Keratinocyte (primary cell): Measurements from ENCODE around the gene ARNT2.

Experiments used
- EZH2 ChIP-seq: IDR thresholded peaks from one replicate; pipeline ENCODE4 v1.6.1; 2012; ENCODE audit warnings: inconsistent platforms, mild to moderate bottlenecking, low read length, moderate library complexity
- TF ChIP-seq, protein P1 (sequence below), 3 experiments: IDR thresholded peaks in 1 of 3; conservative IDR thresholded peaks in 1 of 3; optimal IDR thresholded peaks in 1 of 3; 2 replicates in 2 of 3; 3 replicates in 1 of 3; pipeline versions ENCODE3 to v1.5.1; 2011; ENCODE audit warnings: low read length in 3 of 3, mild to moderate bottlenecking in 3 of 3, moderate library complexity in 2 of 3, control low read depth in 1 of 3, inconsistent platforms in 1 of 3; ENCODE audit not compliant: insufficient read depth in 2 of 3; ENCODE audit errors: extremely low read depth in 1 of 3

DNA sequence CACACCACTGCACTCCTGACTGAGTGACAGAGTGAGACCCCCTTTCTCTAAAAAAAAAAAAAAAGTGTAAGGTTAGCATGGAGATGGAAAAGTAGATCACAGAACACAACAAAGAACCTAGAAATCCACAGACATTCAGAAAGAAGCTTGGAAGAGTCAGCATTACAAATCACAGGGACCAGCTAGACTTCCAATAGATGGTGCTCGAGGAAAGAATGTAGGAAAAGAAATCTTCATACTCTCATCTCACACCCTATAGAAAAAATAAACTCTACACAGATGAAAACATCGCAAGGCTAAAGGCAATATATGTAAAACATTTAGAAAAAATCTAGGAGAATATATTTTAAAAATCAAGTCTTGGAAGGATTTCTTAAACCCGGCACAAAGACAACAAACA, 196.4 kb downstream of the ARNT2 start:
- TF ChIP-seq, protein P1, sequence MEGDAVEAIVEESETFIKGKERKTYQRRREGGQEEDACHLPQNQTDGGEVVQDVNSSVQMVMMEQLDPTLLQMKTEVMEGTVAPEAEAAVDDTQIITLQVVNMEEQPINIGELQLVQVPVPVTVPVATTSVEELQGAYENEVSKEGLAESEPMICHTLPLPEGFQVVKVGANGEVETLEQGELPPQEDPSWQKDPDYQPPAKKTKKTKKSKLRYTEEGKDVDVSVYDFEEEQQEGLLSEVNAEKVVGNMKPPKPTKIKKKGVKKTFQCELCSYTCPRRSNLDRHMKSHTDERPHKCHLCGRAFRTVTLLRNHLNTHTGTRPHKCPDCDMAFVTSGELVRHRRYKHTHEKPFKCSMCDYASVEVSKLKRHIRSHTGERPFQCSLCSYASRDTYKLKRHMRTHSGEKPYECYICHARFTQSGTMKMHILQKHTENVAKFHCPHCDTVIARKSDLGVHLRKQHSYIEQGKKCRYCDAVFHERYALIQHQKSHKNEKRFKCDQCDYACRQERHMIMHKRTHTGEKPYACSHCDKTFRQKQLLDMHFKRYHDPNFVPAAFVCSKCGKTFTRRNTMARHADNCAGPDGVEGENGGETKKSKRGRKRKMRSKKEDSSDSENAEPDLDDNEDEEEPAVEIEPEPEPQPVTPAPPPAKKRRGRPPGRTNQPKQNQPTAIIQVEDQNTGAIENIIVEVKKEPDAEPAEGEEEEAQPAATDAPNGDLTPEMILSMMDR (optimal IDR thresholded peaks at IDR 0.05 in 1 of 3, IDR thresholded peaks at IDR 0.05 in 1 of 3, conservative IDR thresholded peaks at IDR 0.05 in 1 of 3; ENCODE audit: extremely low read depth in 1 of 3, insufficient read depth in 2 of 3, low read length in 3 of 3), result no peak
- no peak for TF ChIP-seq EZH2
